Measurements from ENCODE around the gene ZHX3. TPM values are rescaled to one million over a fixed set of nuclear protein-coding genes. Genes with fewer than 3 reads are reported as not detected.

ZHX3 gene
- total and polyA plus RNA-seq, 2 of the 13 experiments (the other 11 are each of a cell fraction or from before 2014, with no cell fraction given), result 8.4 to 11.7 TPM

DNA sequence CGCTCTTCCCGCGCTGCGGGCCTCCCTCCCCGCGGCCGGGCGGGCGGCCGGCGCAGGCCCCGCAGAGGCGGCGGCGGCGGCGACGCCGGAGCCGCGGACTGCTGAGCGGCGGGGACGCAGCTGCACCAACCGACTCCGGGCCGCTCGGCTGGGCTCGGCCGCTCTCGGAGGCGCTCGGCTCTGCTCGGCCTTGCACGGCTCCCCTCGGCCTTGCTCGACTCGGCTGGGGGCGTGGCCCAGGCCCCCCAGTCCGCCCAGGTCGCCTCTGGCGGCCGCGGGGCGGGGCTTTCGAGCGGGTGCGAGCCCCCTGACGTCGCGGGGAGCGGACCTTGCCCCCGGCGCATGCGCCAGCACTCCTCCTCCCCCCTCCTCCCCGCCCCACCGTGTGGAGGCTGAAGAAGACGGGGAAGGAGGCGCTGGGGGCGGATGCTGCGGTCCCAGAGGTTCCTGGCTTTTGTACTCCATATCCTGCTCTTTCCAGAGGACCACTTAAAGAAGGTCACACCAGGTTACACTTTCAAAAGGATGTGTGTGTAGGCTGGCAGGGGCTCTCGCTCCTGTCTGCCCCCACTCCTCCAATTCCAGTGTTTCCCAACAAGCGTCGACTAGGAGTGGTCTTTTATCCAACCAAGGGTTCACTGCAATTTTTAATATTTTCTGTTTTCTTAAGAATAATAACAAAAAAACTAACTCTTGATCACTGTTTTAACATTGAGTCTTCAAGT lies at the start of gene ZHX3 (continued):
- TF ChIP-seq U2AF2 (IDR thresholded peaks at IDR 0.05; ENCODE audit: low read depth, low read length) (no peak), CENPBD1 (CRISPR knock-in tag; IDR thresholded peaks at IDR 0.05; ENCODE audit: borderline replicate concordance, low read depth) (no peak), ZNF441 (CRISPR knock-in tag; IDR thresholded peaks at IDR 0.05; ENCODE audit: borderline replicate concordance) (peak; percentile 81), SKI (IDR thresholded peaks at IDR 0.05; ENCODE audit: partially characterized antibody) (no peak), CREM (IDR thresholded peaks at IDR 0.05) (peak; percentile 50), CREM (CRISPR knock-in tag; IDR thresholded peaks at IDR 0.05) (no peak), ZNF136 (CRISPR knock-in tag; IDR thresholded peaks at IDR 0.05; ENCODE audit: low read depth) (0 out of 2 replicates have a peak, but pooled peaks have one; percentile 19), JUN (CRISPR knock-in tag; IDR thresholded peaks at IDR 0.05) (peak; percentile 48; the same call in 1 of the 2 replicates), HNRNPUL1 (IDR thresholded peaks at IDR 0.05; ENCODE audit: low read depth, low read length) (no peak), NCOA5 (CRISPR knock-in tag; IDR thresholded peaks at IDR 0.05) (no peak), TMF1 (CRISPR knock-in tag; IDR thresholded peaks at IDR 0.05; ENCODE audit: low read depth) (0 out of 2 replicates have a peak, but pooled peaks have one; percentile 12), ZNF788 (CRISPR knock-in tag; IDR thresholded peaks at IDR 0.05; ENCODE audit: borderline replicate concordance) (0 out of 2 replicates have a peak, but pooled peaks have one; percentile 46), ZNF343 (CRISPR knock-in tag; IDR thresholded peaks at IDR 0.05) (0 out of 2 replicates have a peak, but pooled peaks have one; percentile 19), MYC (CRISPR knock-in tag; IDR thresholded peaks at IDR 0.05; ENCODE audit: borderline replicate concordance) (peak; percentile 64; the same call in 1 of the 2 replicates), MEF2D (CRISPR knock-in tag; IDR thresholded peaks at IDR 0.05) (no peak; the same call in 1 of the 2 replicates), ZNF850 (CRISPR knock-in tag; conservative IDR thresholded peaks at IDR 0.05) (peak; percentile 67; the same call in 1 of the 2 replicates), ZNF619 (CRISPR knock-in tag; IDR thresholded peaks at IDR 0.05) (peak; percentile 59; the same call in 1 of the 2 replicates)
- TF ChIP-seq, protein P1, sequence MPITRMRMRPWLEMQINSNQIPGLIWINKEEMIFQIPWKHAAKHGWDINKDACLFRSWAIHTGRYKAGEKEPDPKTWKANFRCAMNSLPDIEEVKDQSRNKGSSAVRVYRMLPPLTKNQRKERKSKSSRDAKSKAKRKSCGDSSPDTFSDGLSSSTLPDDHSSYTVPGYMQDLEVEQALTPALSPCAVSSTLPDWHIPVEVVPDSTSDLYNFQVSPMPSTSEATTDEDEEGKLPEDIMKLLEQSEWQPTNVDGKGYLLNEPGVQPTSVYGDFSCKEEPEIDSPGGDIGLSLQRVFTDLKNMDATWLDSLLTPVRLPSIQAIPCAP (CRISPR knock-in tag; IDR thresholded peaks at IDR 0.05; ENCODE audit: low read depth), result 0 out of 2 replicates have a peak, but pooled peaks have one; percentile 32
- TF ChIP-seq, protein P2, sequence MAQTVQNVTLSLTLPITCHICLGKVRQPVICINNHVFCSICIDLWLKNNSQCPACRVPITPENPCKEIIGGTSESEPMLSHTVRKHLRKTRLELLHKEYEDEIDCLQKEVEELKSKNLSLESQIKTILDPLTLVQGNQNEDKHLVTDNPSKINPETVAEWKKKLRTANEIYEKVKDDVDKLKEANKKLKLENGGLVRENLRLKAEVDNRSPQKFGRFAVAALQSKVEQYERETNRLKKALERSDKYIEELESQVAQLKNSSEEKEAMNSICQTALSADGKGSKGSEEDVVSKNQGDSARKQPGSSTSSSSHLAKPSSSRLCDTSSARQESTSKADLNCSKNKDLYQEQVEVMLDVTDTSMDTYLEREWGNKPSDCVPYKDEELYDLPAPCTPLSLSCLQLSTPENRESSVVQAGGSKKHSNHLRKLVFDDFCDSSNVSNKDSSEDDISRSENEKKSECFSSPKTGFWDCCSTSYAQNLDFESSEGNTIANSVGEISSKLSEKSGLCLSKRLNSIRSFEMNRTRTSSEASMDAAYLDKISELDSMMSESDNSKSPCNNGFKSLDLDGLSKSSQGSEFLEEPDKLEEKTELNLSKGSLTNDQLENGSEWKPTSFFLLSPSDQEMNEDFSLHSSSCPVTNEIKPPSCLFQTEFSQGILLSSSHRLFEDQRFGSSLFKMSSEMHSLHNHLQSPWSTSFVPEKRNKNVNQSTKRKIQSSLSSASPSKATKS (CRISPR knock-in tag; IDR thresholded peaks at IDR 0.05), result no peak
- TF ChIP-seq, protein P3, sequence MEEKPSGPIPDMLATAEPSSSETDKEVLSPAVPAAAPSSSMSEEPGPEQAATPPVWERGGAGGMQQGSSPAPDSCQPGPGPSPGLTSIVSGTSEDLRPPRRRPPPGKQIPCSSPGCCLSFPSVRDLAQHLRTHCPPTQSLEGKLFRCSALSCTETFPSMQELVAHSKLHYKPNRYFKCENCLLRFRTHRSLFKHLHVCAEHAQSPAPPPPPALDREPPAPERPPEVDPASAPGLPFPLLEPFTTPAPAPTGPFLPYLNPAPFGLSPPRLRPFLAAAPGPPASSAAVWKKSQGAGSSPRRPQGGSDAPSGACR (CRISPR knock-in tag; IDR thresholded peaks at IDR 0.05), result peak; percentile 48
- TF ChIP-seq, protein P4, sequence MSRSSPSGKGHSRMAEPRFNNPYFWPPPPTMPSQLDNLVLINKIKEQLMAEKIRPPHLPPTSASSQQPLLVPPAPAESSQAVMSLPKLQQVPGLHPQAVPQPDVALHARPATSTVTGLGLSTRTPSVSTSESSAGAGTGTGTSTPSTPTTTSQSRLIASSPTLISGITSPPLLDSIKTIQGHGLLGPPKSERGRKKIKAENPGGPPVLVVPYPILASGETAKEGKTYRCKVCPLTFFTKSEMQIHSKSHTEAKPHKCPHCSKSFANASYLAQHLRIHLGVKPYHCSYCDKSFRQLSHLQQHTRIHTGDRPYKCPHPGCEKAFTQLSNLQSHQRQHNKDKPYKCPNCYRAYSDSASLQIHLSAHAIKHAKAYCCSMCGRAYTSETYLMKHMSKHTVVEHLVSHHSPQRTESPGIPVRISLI (CRISPR knock-in tag; IDR thresholded peaks at IDR 0.05; ENCODE audit: borderline replicate concordance), result 0 out of 2 replicates have a peak, but pooled peaks have one; percentile 37
- TF ChIP-seq, protein P5, sequence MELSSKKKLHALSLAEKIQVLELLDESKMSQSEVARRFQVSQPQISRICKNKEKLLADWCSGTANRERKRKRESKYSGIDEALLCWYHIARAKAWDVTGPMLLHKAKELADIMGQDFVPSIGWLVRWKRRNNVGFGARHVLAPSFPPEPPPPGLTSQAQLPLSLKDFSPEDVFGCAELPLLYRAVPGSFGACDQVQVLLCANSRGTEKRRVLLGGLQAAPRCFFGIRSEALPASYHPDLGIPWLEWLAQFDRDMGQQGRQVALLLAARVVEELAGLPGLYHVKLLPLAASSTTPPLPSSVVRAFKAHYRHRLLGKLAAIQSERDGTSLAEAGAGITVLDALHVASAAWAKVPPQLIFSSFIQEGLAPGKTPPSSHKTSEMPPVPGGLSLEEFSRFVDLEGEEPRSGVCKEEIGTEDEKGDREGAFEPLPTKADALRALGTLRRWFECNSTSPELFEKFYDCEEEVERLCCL (CRISPR knock-in tag; IDR thresholded peaks at IDR 0.05; ENCODE audit: borderline replicate concordance), result no peak
